SK-MEL-5 (cell line): ENCODE data around the gene TOM1. TPM values are rescaled to one million over a fixed set of nuclear protein-coding genes. Genes with fewer than 3 reads are reported as not detected.

Experiments
- DNase-seq: peaks from one replicate; pipeline ENCODE4 v3.0.0-alpha.2; 2016; ENCODE audit warnings: low read depth, low spot score
- in situ Hi-C: cut with HindIII; loops from 2 replicates; pipeline ENCODE4 v1.10.0; 2016; ENCODE audit warnings: low sequenced_read_pairs, high pct_unique_total_duplicates, low pct_unique_long_range_greater_than_20kb
- total RNA-seq: library from RNA; depleted of rRNA; stranded (reverse); fragments of >200 nt; shearing (Covaris generic); gene quantifications from 2 replicates; pipeline ENCODE4 v1.2.3, GENCODE V29; 2014

The TOM1 gene
- total RNA-seq, 1 experiment from 2014 or later, result 73.1 TPM

- in situ Hi-C loops, result no loop called here
These were observed 18.1 kb downstream of the TOM1 start for GRCh38 chr22:35317680-35318290.

GRCh38 chr22:35318346-35319215 is 18.9 kb downstream of the TOM1 start:
- DNase-seq, result no peak
- in situ Hi-C loops, result no loop called here

More at GRCh38 chr22:35317680-35318290, 18.1 kb downstream of the TOM1 start:
- no peak for DNase-seq

DNA sequence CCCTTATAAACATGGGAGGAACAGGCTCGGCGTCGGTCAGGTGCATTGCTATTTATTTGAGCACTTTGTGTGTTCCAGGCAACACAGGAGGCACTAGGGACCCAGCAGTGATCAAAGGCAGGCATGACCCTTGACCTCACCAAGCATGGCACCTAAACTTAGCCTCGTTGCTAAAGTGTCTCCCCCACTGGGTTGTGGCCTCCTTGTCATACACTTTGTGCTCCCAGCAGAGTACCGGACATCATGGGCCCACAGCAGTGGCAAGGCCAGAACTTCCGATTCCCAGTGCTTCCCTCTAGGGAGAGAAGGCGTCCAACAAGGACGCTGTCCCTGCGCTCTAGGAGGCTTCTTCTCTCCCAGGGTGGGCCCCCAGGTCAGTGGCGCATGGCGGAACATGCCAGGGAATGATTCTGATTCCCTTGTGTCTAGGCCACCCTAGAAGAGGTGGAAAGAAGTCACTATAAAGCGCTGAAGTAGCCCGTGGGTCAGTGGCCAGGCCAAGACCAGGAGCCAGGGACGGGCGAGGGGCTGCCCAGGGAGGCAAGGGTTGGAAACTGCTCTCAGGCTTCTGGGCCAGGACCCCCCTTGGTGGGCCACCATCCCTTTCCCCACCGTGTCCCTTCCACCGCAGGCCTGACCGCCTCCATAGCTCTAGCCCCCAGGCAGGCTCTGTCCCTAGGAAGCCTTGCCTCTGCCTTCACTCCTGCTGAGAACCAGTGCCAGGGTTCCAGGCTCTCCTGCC is 19.7 kb downstream of the TOM1 start:
- in situ Hi-C loops, result no loop called here
- no peak for DNase-seq

GRCh38 chr22:35322126-35322525 is 22.4 kb downstream of the TOM1 start:
- DNase-seq, result no peak
- in situ Hi-C loops, result no loop called here

GRCh38 chr22:35322893-35323292 is 23.2 kb downstream of the TOM1 start:
- DNase-seq, result no peak
- in situ Hi-C loops, result no loop called here

DNA sequence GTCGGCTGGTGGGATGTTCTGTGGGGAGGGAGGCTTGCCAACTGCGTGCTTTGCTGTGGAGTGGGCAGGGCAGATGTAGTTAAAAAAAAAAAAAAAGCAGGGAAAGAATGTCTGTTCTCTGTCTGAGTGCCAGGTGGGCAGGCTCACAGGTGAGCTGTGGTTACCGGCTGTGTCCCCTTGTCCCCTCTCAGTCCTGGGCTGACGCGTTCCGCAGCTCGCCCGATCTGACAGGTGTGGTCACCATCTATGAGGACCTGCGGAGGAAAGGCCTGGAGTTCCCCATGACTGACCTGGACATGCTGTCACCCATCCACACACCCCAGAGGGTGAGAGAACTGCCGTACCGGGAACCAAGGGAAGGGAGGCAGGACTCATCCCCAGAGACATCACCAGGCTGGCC is 23.6 kb downstream of the TOM1 start:
- no peak for DNase-seq
- in situ Hi-C loops, result no loop called here

DNA sequence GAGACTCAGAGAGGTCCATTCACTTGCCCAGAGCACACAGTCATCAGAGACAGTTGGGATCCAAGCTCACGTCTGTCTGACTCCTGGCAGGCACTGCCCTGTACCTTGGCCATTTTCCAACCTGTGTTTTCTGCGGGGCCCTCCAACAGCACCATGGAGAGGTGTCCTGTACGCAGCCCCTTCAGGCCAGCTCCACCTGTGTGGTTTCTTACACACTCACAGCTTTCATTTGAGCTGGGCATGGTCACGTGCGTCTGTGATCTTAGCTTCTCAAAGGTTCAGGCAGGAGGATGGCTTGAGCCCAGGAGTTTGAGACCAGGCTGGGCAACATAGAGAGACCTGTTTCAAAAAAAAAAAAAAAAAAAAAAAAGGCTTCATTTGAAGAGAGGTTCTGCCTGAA is 24.4 kb downstream of the TOM1 start:
- in situ Hi-C loops, result no loop called here

DNA sequence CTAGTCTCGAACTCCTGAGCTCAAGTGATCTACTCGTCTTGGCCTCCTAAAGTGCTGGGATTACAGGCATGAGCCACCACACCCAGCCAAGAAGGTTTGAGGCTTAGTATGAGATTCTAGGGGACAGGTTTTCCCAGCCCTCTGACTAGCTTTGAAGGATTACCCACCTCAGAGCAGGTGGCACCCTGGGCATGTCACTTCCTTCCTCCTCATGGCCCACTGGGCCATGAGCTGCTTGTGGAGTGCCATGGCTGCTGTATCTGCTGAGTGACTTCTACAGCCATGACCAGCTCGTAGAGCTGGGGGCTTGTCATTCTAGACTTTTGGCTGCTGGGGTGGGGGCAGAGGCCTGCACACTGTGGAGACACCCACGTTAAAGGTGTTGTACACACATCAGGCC is 25.1 kb downstream of the TOM1 start:
- no peak for DNase-seq
- in situ Hi-C loops, result no loop called here

More for the DNA sequence above, 24.4 kb downstream of the TOM1 start:
- DNase-seq, result no peak

DNA sequence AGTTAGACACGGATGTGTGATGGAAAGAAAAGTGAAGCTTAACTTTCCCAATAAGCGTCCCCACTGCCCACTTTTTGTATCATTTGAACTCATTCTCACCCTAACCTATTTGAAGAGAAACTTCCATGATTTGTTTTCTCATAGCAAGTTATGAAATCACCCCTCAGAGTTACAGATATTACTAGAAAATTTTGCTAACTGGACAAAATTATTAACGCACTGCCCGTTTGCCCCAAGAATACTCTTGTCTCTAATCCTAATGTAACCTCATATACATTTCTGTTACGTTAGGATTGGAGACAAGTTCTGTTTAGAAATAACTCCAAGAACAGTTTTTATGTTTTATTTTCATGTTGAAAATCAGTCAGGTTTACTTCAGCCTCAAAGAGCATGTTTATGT is 25.5 kb downstream of the TOM1 start:
- DNase-seq, result no peak
- in situ Hi-C loops, result no loop called here

GRCh38 chr22:35326854-35327562 is 27.3 kb downstream of the TOM1 start:
- DNase-seq, result no peak
- in situ Hi-C loops, result no loop called here

GRCh38 chr22:35327690-35328471 is 28.2 kb downstream of the TOM1 start:
- in situ Hi-C loops, result no loop called here
- DNase-seq, result no peak

DNA sequence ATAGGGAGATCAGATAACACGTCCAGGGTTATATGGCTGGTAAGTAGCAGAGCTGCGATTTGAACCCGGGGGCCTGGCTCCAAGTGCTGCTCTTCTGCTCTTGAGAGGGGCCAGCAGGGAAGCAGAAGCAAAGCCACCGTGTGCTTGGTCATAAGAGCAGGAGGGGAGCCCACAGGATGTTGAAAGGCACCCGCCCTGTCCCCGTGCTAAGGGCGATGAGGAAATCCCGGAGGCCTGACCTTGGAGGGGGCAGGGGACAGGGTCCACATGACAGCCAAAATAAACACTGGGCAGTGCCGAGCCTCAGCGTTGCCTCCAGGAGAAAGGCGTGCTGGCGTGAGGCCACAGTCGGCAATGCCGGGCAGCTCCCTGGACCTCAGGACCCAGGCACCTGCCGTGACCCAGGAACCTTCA is 28.8 kb downstream of the TOM1 start:
- DNase-seq, result no peak
- in situ Hi-C loops, result no loop called here

- in situ Hi-C loops, result no loop called here
- no peak for DNase-seq
These were observed 29.6 kb downstream of the TOM1 start for GRCh38 chr22:35329114-35329847.

DNA sequence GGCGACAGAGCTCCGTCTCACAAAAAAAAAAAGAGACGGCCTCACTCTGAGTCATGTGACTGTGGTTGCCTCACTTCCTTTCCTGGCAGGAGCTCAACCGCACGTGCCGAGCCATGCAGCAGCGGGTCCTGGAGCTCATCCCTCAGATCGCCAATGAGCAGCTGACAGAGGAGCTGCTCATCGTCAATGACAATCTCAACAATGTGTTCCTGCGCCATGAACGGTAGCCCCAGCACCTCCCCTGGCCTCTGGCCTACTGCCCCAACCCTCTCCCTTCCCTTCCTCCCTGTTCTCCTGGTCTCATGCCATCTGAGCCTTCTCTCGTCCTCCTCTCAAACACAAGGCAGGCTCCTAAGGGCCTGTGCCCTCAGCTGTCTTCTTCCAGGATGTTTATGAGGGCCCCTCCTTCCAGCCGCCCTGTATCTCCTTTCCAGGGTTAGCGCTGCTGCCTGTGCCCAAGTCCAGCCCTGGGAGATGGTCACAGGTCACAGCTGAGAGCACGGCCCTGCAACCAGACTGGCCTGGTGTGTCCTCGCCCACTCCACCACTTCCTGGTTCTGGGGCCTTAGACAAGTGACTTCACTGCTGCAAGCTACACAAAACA is 30.7 kb downstream of the TOM1 start:
- DNase-seq, result no peak
- in situ Hi-C loops, result no loop called here

GRCh38 chr22:35332278-35332677 is 32.6 kb downstream of the TOM1 start:
- no peak for DNase-seq
- in situ Hi-C loops, result no loop called here

DNA sequence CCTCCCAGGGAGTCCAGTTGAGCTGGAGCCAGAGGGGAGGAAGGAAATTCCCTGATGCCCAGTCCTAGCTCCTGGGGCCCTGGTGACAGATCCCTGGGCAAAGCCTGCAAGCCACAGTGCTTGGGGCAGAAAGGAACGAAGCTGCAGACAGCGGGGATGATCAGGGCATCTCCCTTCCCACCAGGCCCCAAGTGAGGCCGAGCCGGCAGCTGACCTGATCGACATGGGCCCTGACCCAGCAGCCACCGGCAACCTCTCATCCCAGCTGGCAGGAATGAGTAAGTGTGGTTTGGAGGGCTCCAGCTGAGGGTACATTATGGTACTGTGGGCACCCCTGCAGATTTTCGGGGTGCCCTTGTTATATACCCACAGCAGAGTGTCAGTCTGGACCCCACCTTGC is 33.5 kb downstream of the TOM1 start:
- in situ Hi-C loops, result no loop called here
- DNase-seq, result no peak
